H9 (cell line): ENCODE measurements around the gene H2BK1. TPM values are rescaled to one million over a fixed set of nuclear protein-coding genes. Genes with fewer than 3 reads are reported as not detected.

Source experiments
- DNase-seq: peaks from one replicate; pipeline ENCODE4 v3.0.0-alpha.2; 2017
- H2AFZ ChIP-seq: one replicate; pipeline ENCODE4 v1.6.1; 2013; ENCODE audit warnings: mild to moderate bottlenecking, low read length, control low read depth, moderate library complexity
- H2AK5ac ChIP-seq: 2 replicates; pipeline ENCODE4 v1.6.1; 2013; ENCODE audit warnings: low read length, control low read depth, mixed read lengths; ENCODE audit not compliant: insufficient read length
- H2BK120ac ChIP-seq: one replicate; pipeline ENCODE4 v1.6.1; 2013; ENCODE audit warnings: low read depth, mild to moderate bottlenecking, low read length, control low read depth, inconsistent platforms; ENCODE audit not compliant: poor library complexity, severe bottlenecking
- H2BK12ac ChIP-seq: 2 replicates; pipeline ENCODE4 v1.6.1; 2013; ENCODE audit warnings: low read length, control low read depth, mixed read lengths, low read depth; ENCODE audit not compliant: insufficient read length
- H2BK15ac ChIP-seq: 2 replicates; pipeline ENCODE4 v1.6.1; 2013; ENCODE audit warnings: low read depth, low read length, control low read depth
- H2BK20ac ChIP-seq: one replicate; pipeline ENCODE4 v1.6.1; 2013; ENCODE audit warnings: low read depth, mild to moderate bottlenecking, low read length, control low read depth, inconsistent platforms; ENCODE audit not compliant: poor library complexity, severe bottlenecking
- H2BK5ac ChIP-seq: 2 replicates; pipeline ENCODE4 v1.6.1; 2013; ENCODE audit warnings: low read length, control low read depth, mixed read lengths; ENCODE audit not compliant: insufficient read length
- H3K14ac ChIP-seq: 2 replicates; pipeline ENCODE4 v1.6.1; 2013; ENCODE audit warnings: low read length, control low read depth; ENCODE audit not compliant: insufficient read depth
- H3K18ac ChIP-seq: 2 replicates; pipeline ENCODE4 v1.6.1; 2013; ENCODE audit warnings: low read depth, mild to moderate bottlenecking, mixed read lengths, low read length, control low read depth; ENCODE audit not compliant: insufficient read length
- H3K23ac ChIP-seq: 2 replicates; pipeline ENCODE4 v1.6.1; 2013; ENCODE audit warnings: low read length, control low read depth, mixed read lengths, low read depth; ENCODE audit not compliant: insufficient read length
- H3K23me2 ChIP-seq: 2 replicates; pipeline ENCODE4 v1.6.1; 2013; ENCODE audit warnings: low read depth, mild to moderate bottlenecking, mixed read lengths, low read length, control low read depth; ENCODE audit not compliant: insufficient read length, poor library complexity, severe bottlenecking
- H3K27ac ChIP-seq: 2 replicates; pipeline ENCODE4 v1.5.1; 2013; ENCODE audit warnings: low read length, control low read depth, mixed read lengths, low read depth; ENCODE audit not compliant: insufficient read length
- H3K27me3 ChIP-seq: 2 replicates; pipeline ENCODE4 v1.6.1; 2013; ENCODE audit warnings: low read length, control low read depth, inconsistent platforms; ENCODE audit not compliant: insufficient read depth
- H3K4ac ChIP-seq: 2 replicates; pipeline ENCODE4 v1.6.1; 2013; ENCODE audit warnings: low read depth, mild to moderate bottlenecking, control low read depth, inconsistent platforms, low read length, moderate library complexity
- H3K4me1 ChIP-seq: 2 replicates; pipeline ENCODE4 v1.6.1; 2013; ENCODE audit warnings: low read length, control low read depth, inconsistent platforms; ENCODE audit not compliant: insufficient read depth
- H3K4me2 ChIP-seq: 2 replicates; pipeline ENCODE4 v1.6.1; 2013; ENCODE audit warnings: low read length, control low read depth, mixed read lengths; ENCODE audit not compliant: insufficient read length, insufficient read depth
- H3K56ac ChIP-seq: 2 replicates; pipeline ENCODE4 v1.6.1; 2013; ENCODE audit warnings: low read depth, mild to moderate bottlenecking, mixed read lengths, low read length, control low read depth; ENCODE audit not compliant: insufficient read length
- H3K79me1 ChIP-seq: 2 replicates; pipeline ENCODE4 v1.6.1; 2013; ENCODE audit warnings: low read depth, mild to moderate bottlenecking, moderate library complexity, low read length, control low read depth, inconsistent platforms; ENCODE audit not compliant: insufficient read depth, poor library complexity, severe bottlenecking
- H3K79me2 ChIP-seq: 2 replicates; pipeline ENCODE4 v1.6.1; 2013; ENCODE audit warnings: low read length, control low read depth, inconsistent platforms; ENCODE audit not compliant: insufficient read depth
- H3K9ac ChIP-seq: 2 replicates; pipeline ENCODE4 v1.6.1; 2013; ENCODE audit warnings: low read length, control low read depth, mixed read lengths; ENCODE audit not compliant: insufficient read length; ENCODE audit errors: extremely low read depth
- H3K9me3 ChIP-seq: one replicate; pipeline ENCODE4 v1.6.1; 2013; ENCODE audit warnings: low read depth, low read length, inconsistent platforms; ENCODE audit not compliant: control insufficient read depth
- H3T11ph ChIP-seq: one replicate; pipeline ENCODE4 v1.6.1; 2013; ENCODE audit warnings: mild to moderate bottlenecking, low read length, control low read depth, inconsistent platforms
- H4K20me1 ChIP-seq: one replicate; pipeline ENCODE4 v1.6.1; 2013; ENCODE audit not compliant: control insufficient read depth, insufficient read length, insufficient read depth
- H4K5ac ChIP-seq: 2 replicates; pipeline ENCODE4 v1.6.1; 2013; ENCODE audit warnings: low read depth, mild to moderate bottlenecking, mixed read lengths, low read length, control low read depth; ENCODE audit not compliant: insufficient read length
- H4K8ac ChIP-seq: replicated peaks from 2 replicates; pipeline ENCODE4 v1.6.1; 2013; ENCODE audit warnings: low read length, control low read depth, mixed read lengths, low read depth; ENCODE audit not compliant: insufficient read length
- H4K91ac ChIP-seq: 2 replicates; pipeline ENCODE4 v1.6.1; 2013; ENCODE audit warnings: low read depth, mild to moderate bottlenecking, moderate library complexity, mixed read lengths, low read length, control low read depth; ENCODE audit not compliant: insufficient read length
- H3K27ac Mint-ChIP-seq, 3 experiments: 2 replicates in 2 of 3; 3 replicates in 1 of 3; pipeline ENCODE4 v1.8.0; 2020 to 2021; ENCODE audit warnings: mixed read lengths in 3 of 3, mild to moderate bottlenecking in 1 of 3, moderate library complexity in 1 of 3
- H3K27me3 Mint-ChIP-seq: 2 replicates; pipeline ENCODE4 v1.8.0; 2021; ENCODE audit warnings: low read depth, mild to moderate bottlenecking, moderate library complexity, mixed read lengths
- H3K36me3 Mint-ChIP-seq, 3 experiments: 2 replicates in 2 of 3; 3 replicates in 1 of 3; pipeline ENCODE4 v1.8.0; 2020 to 2021; ENCODE audit warnings: low read depth in 3 of 3, mixed read lengths in 3 of 3; ENCODE audit not compliant: insufficient read depth in 1 of 3
- H3K4me1 Mint-ChIP-seq, 2 experiments: 2 replicates each; pipeline ENCODE4 v1.8.0; 2020; ENCODE audit warnings: mixed read lengths in 2 of 2
- H3K4me3 Mint-ChIP-seq, 2 experiments: 2 replicates in 1 of 2; 3 replicates in 1 of 2; pipeline ENCODE4 v1.8.0; 2020 to 2021; ENCODE audit warnings: mild to moderate bottlenecking in 2 of 2, mixed read lengths in 2 of 2, moderate library complexity in 1 of 2
- H3K9me3 Mint-ChIP-seq, 2 experiments: 2 replicates in 1 of 2; 3 replicates in 1 of 2; pipeline ENCODE4 v1.8.0; 2020; ENCODE audit warnings: mild to moderate bottlenecking in 2 of 2, mixed read lengths in 2 of 2, moderate library complexity in 1 of 2
- CTCF ChIP-seq: fragments of 200-600 bp; sonication (generic); conservative IDR thresholded peaks from 3 replicates; pipeline ENCODE4 v1.8.0; 2021; ENCODE audit warnings: antibody characterized with exemption, mild to moderate bottlenecking
- WGBS: extraction: QIAGEN DNeasy Blood & Tissue Kit; methylation state at CpG from one replicate; pipeline ENCODE4 v1.1.7; 2013; ENCODE audit warnings: missing lambda C conversion rate, low lambda C conversion rate, mixed read lengths; ENCODE audit not compliant: insufficient read length; ENCODE audit errors: extremely low coverage; 5-methylcytosine and 5-hydroxymethylcytosine counted together
- total RNA-seq: library from RNA; stranded (reverse); gene quantifications from 2 replicates; pipeline ENCODE4 v1.2.1, GENCODE V29; 2021

Gene H2BK1
- total RNA-seq, 1 experiment from 2014 or later = not detected

DNA sequence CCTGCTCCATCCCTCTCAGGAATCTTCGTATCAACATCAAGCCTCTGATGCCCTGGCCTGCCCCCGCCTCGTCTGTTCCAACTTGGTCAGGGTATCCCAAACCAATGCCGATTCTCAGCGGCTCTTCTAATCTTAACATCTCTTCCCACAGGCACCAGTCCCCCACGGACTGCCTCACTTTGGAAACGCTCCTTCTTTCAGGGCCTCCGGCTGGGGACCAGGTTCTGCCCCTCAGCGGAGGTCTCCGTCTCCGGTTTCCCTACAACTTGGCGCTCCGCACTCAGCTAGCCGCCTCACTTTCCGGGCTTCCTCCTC, 16.2 kb upstream of the H2BK1 start:
- H3T11ph ChIP-seq = no peak overlapping the region
- no peak for DNase-seq
- H3K23ac ChIP-seq = no peak overlapping the region
- no peaks in the 10 kb centered on the region for H3K79me1 ChIP-seq
- H4K8ac ChIP-seq = no peak overlapping the region
- H2BK12ac ChIP-seq = no peak overlapping the region
- H3K4me3 Mint-ChIP-seq = peak overlapping the region; percentile 97 to 98
- peaks cover 7% of the 10 kb centered on the region for H3K23me2 ChIP-seq
- no peaks in the 10 kb centered on the region for H3K27me3 ChIP-seq
- no peak overlapping the region for H2BK120ac ChIP-seq
- H3K4me2 ChIP-seq = peak overlapping the region; percentile 76
- H3K79me2 ChIP-seq = peaks cover 3% of the 10 kb centered on the region; the same call in 1 of the 2 replicates
- no peaks in the 10 kb centered on the region for H3K9me3 Mint-ChIP-seq
- H3K4me1 Mint-ChIP-seq = peaks cover 24 to 27% of the 10 kb centered on the region in 2 experiments
- peak overlapping the region; percentile 52 for H3K9ac ChIP-seq
- no peak overlapping the region for H2AFZ ChIP-seq
- H3K27ac Mint-ChIP-seq = peak overlapping the region in 2 of 3 experiments; percentile 94 to 95; a peak in 5 of 7 replicates
- no peaks in the 10 kb centered on the region for H4K20me1 ChIP-seq
- no peak overlapping the region for H3K56ac ChIP-seq
- H3K27me3 Mint-ChIP-seq = no peaks in the 10 kb centered on the region; the same call in 1 of the 2 replicates
- H4K91ac ChIP-seq = no peak overlapping the region
- no peak overlapping the region for H2BK5ac ChIP-seq
- H3K27ac ChIP-seq = no peak overlapping the region
- H3K18ac ChIP-seq = no peak overlapping the region
- H3K14ac ChIP-seq = no peak overlapping the region
- no peak overlapping the region for H3K4ac ChIP-seq
- no peaks in the 10 kb centered on the region for H3K9me3 ChIP-seq
- no peak overlapping the region for H4K5ac ChIP-seq
- no peak overlapping the region for H2AK5ac ChIP-seq
- no peak overlapping the region for H2BK15ac ChIP-seq
- H3K36me3 Mint-ChIP-seq = peaks cover 27 to 46% (median 37%) of the 10 kb centered on the region in 3 experiments; a peak in 6 of 7 replicates
- TF ChIP-seq CTCF = no peak
- no peaks in the 10 kb centered on the region; the same call in 1 of the 2 replicates for H3K4me1 ChIP-seq
- no CpG with 5 or more reads among the region's 15 CpGs for WGBS
- no peak overlapping the region for H2BK20ac ChIP-seq
